Neural progenitor cell (in vitro differentiated cells): ENCODE data around the gene TAF6. TPM values are rescaled to one million over a fixed set of nuclear protein-coding genes. Genes with fewer than 3 reads are reported as not detected.

Source experiments
- DNase-seq: peaks from one replicate; pipeline ENCODE4 v3.0.0-alpha.2; 2016; ENCODE audit warnings: low spot score
- H2AFZ ChIP-seq: fragments of 200-600 bp; sonication (generic); replicated peaks from 2 replicates; pipeline ENCODE4 v1.6.1; 2016; ENCODE audit warnings: antibody characterized with exemption
- H3F3A ChIP-seq: fragments of 200-600 bp; sonication (generic); 2 replicates; pipeline ENCODE4 v1.6.1; 2016; ENCODE audit warnings: antibody characterized with exemption, low read depth
- H3K27ac ChIP-seq: fragments of 200-600 bp; sonication (generic); 2 replicates; pipeline ENCODE4 v1.5.1; 2016; ENCODE audit warnings: mild to moderate bottlenecking
- H3K27me3 ChIP-seq: fragments of 200-600 bp; sonication (generic); 2 replicates; pipeline ENCODE4 v1.6.1; 2016; ENCODE audit warnings: mild to moderate bottlenecking, moderate library complexity
- H3K36me3 ChIP-seq: fragments of 200-600 bp; sonication (generic); 2 replicates; pipeline ENCODE4 v1.5.1; 2016
- H3K4me1 ChIP-seq: fragments of 200-600 bp; sonication (generic); 2 replicates; pipeline ENCODE4 v1.6.1; 2016; ENCODE audit warnings: mixed run types
- H3K4me2 ChIP-seq: fragments of 200-600 bp; sonication (generic); 2 replicates; pipeline ENCODE4 v1.6.1; 2016
- H3K4me3 ChIP-seq: fragments of 200-600 bp; sonication (generic); 2 replicates; pipeline ENCODE4 v1.5.1; 2016
- H3K79me2 ChIP-seq: fragments of 200-600 bp; sonication (generic); 2 replicates; pipeline ENCODE4 v1.6.1; 2016; ENCODE audit warnings: low read depth
- H3K9ac ChIP-seq: fragments of 200-600 bp; sonication (generic); 2 replicates; pipeline ENCODE4 v1.6.1; 2016
- H3K9me3 ChIP-seq: fragments of 200-600 bp; sonication (generic); 2 replicates; pipeline ENCODE4 v1.5.1; 2016; ENCODE audit warnings: low read depth
- H4K20me1 ChIP-seq: fragments of 200-600 bp; sonication (generic); 2 replicates; pipeline ENCODE4 v1.6.1; 2016; ENCODE audit warnings: low read depth
- H3K27ac Mint-ChIP-seq: 3 replicates; pipeline ENCODE4 v1.8.0; 2021; ENCODE audit warnings: mixed read lengths
- H3K27me3 Mint-ChIP-seq: 2 replicates; pipeline ENCODE4 v1.8.0; 2022; ENCODE audit warnings: low read depth, mild to moderate bottlenecking, inconsistent platforms, moderate library complexity, mixed read lengths; ENCODE audit not compliant: insufficient read depth
- H3K36me3 Mint-ChIP-seq: 3 replicates; pipeline ENCODE4 v1.8.0; 2021; ENCODE audit warnings: mixed read lengths
- H3K4me1 Mint-ChIP-seq: 3 replicates; pipeline ENCODE4 v1.8.0; 2021; ENCODE audit warnings: mixed read lengths
- H3K4me3 Mint-ChIP-seq: 3 replicates; pipeline ENCODE4 v1.8.0; 2021; ENCODE audit warnings: mild to moderate bottlenecking, moderate library complexity, mixed read lengths
- H3K9me3 Mint-ChIP-seq: 3 replicates; pipeline ENCODE4 v1.8.0; 2020; ENCODE audit warnings: mixed read lengths
- EZH2 ChIP-seq: fragments of 200-600 bp; sonication (generic); IDR thresholded peaks from 2 replicates; pipeline ENCODE4 v1.6.1; 2017; ENCODE audit warnings: antibody characterized with exemption, mild to moderate bottlenecking, moderate library complexity
- EZH2phosphoT487 ChIP-seq: fragments of 200-600 bp; sonication (generic); IDR thresholded peaks from 2 replicates; pipeline ENCODE4 v1.6.1; 2017; ENCODE audit warnings: antibody characterized with exemption
- total RNA-seq: library from RNA; depleted of rRNA; stranded (reverse); fragments of >200 nt; gene quantifications from 2 replicates; pipeline ENCODE4 v1.2.3, GENCODE V29; 2015; ENCODE audit warnings: low replicate concordance
- TF ChIP-seq, protein P1 (sequence below): fragments of 200-600 bp; sonication (generic); IDR thresholded peaks from 2 replicates; pipeline ENCODE4 v1.5.1; 2017; ENCODE audit warnings: antibody characterized with exemption, mild to moderate bottlenecking

Gene TAF6
- total RNA-seq, 1 donor from 2014 or later, result 66.1 TPM

DNA sequence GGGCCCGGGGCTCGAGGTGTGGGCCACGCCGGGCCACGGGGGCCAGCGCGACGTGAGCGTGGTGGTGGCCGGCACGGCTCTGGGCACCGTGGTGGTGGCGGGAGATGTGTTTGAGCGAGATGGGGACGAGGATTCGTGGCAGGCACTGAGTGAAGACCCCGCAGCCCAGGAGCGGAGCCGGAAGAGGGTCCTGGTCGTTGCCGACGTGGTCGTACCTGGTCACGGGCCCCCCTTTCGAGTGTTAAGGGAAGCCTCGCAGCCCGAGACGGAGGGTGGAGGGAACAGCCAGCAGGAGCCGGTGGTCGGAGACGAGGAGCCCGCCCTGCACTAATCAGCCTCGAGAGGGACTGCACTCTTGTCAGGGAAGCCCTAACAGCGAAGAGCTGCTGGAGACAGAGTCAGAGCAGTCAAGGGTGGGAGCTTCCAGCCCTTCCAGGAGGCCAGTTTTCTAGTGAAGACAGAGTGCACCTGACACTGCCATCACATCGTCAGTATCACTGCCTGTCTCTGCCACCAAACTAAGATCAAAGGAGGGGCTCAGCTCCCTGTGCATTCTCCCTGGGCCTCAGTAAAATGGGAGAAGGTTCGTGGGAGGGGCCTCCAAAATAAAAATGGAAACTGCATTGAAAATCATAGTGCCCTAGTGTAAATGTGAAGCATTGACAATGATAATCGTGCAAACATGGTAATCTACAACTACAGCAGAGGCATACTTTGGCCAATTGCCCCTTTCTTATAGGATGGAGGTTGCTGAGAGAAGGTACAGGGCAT lies 8.9 kb upstream of the TAF6 start:
- Mint-ChIP-seq H3K36me3 (peaks cover 5% of the 10 kb centered on the region), H3K4me3 (peak overlapping the region; percentile 85), H3K9me3 (no peaks in the 10 kb centered on the region), H3K4me1 (peaks cover 28% of the 10 kb centered on the region), H3K27me3 (peaks cover 4% of the 10 kb centered on the region), H3K27ac (no peak overlapping the region)
- H3K4me3 ChIP-seq, result peak overlapping the region; percentile 68
- peak overlapping the region; percentile 74 for H2AFZ ChIP-seq
- H3K9me3 ChIP-seq, result no peaks in the 10 kb centered on the region
- peaks cover 39% of the 10 kb centered on the region for H3F3A ChIP-seq
- H3K27me3 ChIP-seq, result peaks cover 33% of the 10 kb centered on the region
- no peak for TF ChIP-seq EZH2phosphoT487
- TF ChIP-seq, protein P1, sequence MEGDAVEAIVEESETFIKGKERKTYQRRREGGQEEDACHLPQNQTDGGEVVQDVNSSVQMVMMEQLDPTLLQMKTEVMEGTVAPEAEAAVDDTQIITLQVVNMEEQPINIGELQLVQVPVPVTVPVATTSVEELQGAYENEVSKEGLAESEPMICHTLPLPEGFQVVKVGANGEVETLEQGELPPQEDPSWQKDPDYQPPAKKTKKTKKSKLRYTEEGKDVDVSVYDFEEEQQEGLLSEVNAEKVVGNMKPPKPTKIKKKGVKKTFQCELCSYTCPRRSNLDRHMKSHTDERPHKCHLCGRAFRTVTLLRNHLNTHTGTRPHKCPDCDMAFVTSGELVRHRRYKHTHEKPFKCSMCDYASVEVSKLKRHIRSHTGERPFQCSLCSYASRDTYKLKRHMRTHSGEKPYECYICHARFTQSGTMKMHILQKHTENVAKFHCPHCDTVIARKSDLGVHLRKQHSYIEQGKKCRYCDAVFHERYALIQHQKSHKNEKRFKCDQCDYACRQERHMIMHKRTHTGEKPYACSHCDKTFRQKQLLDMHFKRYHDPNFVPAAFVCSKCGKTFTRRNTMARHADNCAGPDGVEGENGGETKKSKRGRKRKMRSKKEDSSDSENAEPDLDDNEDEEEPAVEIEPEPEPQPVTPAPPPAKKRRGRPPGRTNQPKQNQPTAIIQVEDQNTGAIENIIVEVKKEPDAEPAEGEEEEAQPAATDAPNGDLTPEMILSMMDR, result no peak
- no peak for TF ChIP-seq EZH2
- no peaks in the 10 kb centered on the region for H4K20me1 ChIP-seq
- no peaks in the 10 kb centered on the region for H3K4me1 ChIP-seq
- peaks cover 9% of the 10 kb centered on the region for H3K79me2 ChIP-seq
- peak overlapping the region; percentile 42 for H3K9ac ChIP-seq
- DNase-seq, result peak; percentile 66
- no peak overlapping the region for H3K27ac ChIP-seq
- H3K4me2 ChIP-seq, result peak overlapping the region; percentile 97
- H3K36me3 ChIP-seq, result no peaks in the 10 kb centered on the region

DNA sequence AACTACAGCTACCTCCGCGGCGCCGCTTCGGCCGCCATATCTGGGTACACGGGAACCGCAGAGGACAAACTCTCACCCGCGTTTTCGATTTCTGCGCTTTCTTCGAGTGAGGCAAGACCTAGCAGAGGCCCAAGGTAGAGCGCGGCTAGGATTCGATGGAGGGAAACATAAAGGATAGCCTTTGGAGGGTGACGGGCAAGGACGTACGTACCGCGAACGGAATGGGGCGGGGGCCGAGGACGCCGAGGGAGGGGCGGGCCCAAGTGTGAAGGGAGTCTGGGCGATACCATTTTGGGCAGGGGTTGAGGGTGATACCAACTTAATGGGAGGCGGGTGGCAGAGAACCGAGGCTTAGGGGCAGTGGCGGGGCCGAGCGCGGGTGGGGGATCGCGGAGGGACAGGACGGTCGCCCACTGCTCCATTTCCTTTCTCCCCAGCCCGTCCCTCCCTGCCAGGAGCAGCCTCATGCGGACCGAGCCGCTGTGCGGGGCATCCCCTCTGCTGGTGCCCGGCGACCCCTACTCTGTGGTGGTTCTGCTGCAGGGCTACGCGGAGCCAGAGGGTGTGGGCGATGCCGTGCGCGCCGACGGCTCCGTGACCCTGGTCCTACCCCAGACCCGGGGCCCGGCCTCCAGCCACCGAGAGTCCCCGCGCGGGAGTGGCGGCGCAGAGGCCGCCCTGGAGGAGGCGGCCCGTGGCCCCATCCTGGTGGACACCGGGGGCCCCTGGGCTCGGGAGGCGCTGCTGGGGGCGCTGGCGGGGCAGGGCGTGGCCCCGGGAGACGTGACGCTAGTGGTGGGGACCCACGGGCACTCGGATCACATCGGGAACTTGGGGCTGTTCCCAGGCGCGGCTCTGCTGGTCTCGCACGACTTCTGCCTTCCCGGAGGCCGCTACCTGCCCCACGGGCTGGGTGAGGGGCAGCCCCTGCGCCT lies 8.0 kb upstream of the TAF6 start, which contains the start of gene MBLAC1:
Gene MBLAC1, plus strand, starts transcription at position 37 of the 935 bp plus-strand sequence. Its CDS starts 429 bp downstream, at position 466.
- H4K20me1 ChIP-seq, result no peaks in the 10 kb centered on the region
- peak within 1 kb of the TSS; percentile 48 for H3K9ac ChIP-seq
- H3K36me3 ChIP-seq, result no peaks in the 10 kb centered on the region
- no peaks in the 10 kb centered on the region for H3K9me3 Mint-ChIP-seq
- peaks cover 8% of the 10 kb centered on the region for H3K36me3 Mint-ChIP-seq
- H3K9me3 ChIP-seq, result no peaks in the 10 kb centered on the region
- H3K4me3 ChIP-seq, result peak within 1 kb of the TSS; percentile 68
- H3K4me2 ChIP-seq, result peak within 1 kb of the TSS; percentile 97
- peaks cover 25% of the 10 kb centered on the region for H3K4me1 Mint-ChIP-seq
- peaks cover 4% of the 10 kb centered on the region for H3K27me3 Mint-ChIP-seq
- peak; percentile 94 for DNase-seq
- peak within 1 kb of the TSS; percentile 99 for H3K4me3 Mint-ChIP-seq
- peak; percentile 10 for TF ChIP-seq EZH2
- TF ChIP-seq, protein P1, result no peak
- no peaks in the 10 kb centered on the region for H3K4me1 ChIP-seq
- H3F3A ChIP-seq, result peaks cover 37% of the 10 kb centered on the region
- H3K79me2 ChIP-seq, result peaks cover 9% of the 10 kb centered on the region
- H3K27ac ChIP-seq, result peak within 1 kb of the TSS; percentile 68
- peak within 1 kb of the TSS; percentile 95 for H3K27ac Mint-ChIP-seq
- peak within 1 kb of the TSS; percentile 74 for H2AFZ ChIP-seq
- H3K27me3 ChIP-seq, result peaks cover 33% of the 10 kb centered on the region

DNA sequence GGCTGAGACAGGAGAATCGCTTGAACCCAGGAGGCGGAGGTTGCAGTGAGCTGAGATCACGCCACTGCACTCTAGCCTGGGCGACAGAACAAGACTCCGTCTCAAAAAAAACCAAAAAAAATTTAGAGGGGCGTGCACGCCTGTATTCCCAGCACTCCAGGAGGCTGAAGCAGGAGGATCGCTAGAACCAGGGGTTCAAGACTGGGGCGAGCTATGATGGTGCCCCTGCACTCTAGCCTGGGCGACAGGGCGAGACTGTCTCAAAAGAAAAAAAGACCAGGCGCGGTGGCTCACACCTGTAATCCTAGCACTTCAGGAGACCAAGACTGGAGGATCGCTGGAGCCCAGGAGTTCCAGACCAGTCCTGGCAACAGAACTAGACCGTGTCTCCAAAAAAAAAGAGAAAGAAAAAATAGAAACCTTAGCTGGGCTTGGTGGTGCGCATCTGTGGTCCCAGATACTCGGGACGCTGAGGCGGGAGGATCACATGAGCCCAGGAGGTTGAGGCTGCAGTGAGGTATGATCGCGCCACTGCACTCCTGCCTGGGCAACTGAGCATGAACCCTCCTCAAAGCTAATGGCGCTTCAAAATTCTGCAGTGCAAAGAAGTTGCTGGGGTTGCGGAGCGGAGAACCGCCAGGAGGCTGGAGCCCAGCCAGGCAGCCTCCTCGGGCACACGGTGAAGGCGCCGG lies 7.2 kb upstream of the TAF6 start:
- Histone ChIP-seq H3K9me3 (no peaks in the 10 kb centered on the region), H2AFZ (peak overlapping the region; percentile 74), H3K27me3 (peaks cover 33% of the 10 kb centered on the region), H3K27ac (peak overlapping the region; percentile 68), H3F3A (peaks cover 32% of the 10 kb centered on the region), H3K9ac (peak overlapping the region; percentile 48), H3K4me2 (peak overlapping the region; percentile 97), H3K4me3 (peak overlapping the region; percentile 68), H4K20me1 (no peaks in the 10 kb centered on the region), H3K79me2 (peaks cover 15% of the 10 kb centered on the region), H3K4me1 (no peaks in the 10 kb centered on the region), H3K36me3 (no peaks in the 10 kb centered on the region)
- Mint-ChIP-seq H3K27me3 (peaks cover 4% of the 10 kb centered on the region), H3K36me3 (peaks cover 8% of the 10 kb centered on the region), H3K9me3 (no peaks in the 10 kb centered on the region), H3K4me1 (peaks cover 27% of the 10 kb centered on the region), H3K4me3 (peak overlapping the region; percentile 99), H3K27ac (peak overlapping the region; percentile 95)
- TF ChIP-seq EZH2phosphoT487, result no peak
- TF ChIP-seq, protein P1, result no peak
- peak; percentile 2 for TF ChIP-seq EZH2
- no peak for DNase-seq
